ENCODE measurements around the gene ZNF83.
"Not testable (repeated sequence)": the region's sequence is repeated elsewhere in the genome, so short reads cannot be mapped to it uniquely, and the experiment has no call there.

ZNF83 gene

DNA sequence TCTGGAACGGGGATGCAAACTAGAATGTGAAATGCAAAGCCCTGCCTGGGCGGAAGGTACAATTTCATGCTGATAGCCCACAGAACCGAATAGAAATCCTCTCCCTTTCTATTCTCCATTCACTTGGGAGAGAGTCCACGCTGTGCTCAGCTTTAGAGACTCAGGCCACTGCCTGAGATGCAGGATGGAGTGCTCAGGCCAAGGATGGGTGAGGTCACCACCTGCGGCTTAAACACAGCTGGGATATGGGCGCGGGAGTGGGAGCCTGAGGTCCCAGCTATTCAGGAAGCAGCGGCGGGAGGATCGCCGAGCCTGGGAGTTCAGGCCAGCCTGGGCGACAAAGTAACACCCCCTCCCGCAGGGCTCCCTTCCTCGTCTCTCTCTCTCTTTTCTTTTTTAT is 446 bp upstream of the ZNF83 start:
- no peak for DNase-seq

DNA sequence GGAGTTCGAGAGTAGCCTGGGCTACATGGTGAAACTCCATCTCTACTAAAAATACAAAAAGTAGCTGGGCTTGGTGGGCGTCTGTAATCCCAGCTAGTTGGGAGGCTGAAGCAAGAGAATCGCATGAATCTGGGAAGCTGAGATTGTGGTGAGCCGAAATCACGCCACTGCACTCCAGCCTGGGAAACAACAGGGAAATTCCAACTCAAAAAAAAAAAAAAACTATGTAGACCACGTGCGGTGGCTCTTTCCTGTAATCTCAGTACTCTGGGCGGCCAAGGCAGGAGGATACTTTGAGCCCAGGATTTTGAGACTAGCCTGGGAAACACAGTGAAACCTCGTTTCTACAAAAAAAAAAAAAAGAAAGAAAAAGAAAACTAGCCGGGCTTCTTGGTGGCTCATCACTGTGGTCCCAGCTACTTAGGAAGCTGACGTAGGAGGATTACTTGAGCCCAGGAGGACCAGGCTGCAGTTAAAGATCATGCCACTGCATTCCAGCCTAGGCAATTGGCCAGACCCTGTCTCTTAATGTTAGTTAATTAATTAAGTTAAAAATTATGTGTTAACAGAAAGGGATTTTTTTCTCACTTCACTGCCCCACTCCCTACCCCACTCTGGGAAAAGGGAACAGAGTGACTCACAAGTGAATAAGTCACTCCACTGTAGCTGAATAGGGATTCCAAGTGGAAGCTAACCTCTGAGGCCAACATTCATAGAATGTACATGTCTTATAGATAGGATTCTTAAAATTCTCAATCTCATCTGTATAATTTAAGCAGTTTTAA is 2.2 kb downstream of the ZNF83 start:
- DNase-seq, result no peak

DNA sequence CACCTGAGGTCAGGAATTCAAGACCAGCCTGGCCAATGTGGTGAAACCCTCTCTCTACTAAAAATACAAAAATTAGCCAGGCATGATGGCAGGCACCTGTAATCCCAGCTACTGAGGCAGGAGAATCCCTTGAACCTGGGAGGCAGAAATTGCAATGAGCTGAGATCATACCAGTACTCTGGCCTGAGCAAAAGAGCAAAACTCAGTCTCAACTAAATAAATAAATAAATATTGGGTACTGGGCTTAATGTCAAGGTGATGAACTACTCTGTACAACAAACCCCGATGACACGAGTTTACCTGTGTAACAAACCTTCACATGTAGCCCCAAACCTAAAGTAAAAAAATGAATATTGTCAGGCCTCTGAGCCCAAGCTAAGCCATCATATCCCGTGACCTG is 10.7 kb downstream of the ZNF83 start:
- DNase-seq, result not testable (repeated sequence)

DNA sequence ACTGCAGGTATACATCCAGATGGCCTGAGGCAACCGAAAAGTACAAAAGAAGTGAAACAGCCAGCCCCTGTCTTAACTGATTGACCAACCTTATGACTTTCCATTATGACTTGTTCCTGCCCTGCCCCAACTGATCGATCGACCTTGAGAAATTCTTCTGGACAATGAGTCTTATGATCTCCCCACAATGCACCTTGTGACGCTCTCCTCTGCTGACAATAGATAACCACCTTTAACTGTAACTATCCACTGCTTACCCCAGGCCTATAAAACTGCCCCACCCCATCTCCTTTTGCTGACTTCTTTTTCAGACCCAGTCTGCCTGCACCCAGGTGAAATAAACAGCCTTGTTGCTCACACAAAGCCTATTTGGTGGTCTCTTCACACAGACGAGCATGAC is 11.2 kb downstream of the ZNF83 start:
- no peak for DNase-seq

DNA sequence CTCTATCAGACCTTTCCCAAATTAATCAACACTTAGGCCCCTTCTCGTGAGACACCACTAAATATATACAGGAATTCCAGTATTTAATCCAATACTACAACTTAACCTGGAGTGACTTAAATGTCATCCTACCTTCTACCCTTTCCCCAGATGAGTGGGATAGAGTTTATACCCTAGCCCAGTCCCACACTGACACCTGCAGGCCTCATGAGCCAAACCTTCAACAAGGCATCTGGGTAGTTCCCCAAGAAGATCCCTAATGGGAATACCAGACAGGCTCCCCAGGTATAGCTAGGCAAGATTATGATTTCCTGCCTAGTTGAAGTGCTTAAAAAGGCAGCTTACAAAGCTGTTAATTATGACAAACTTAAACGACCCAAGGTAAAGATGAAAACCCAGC is 15.9 kb downstream of the ZNF83 start:
- no peak for DNase-seq

DNA sequence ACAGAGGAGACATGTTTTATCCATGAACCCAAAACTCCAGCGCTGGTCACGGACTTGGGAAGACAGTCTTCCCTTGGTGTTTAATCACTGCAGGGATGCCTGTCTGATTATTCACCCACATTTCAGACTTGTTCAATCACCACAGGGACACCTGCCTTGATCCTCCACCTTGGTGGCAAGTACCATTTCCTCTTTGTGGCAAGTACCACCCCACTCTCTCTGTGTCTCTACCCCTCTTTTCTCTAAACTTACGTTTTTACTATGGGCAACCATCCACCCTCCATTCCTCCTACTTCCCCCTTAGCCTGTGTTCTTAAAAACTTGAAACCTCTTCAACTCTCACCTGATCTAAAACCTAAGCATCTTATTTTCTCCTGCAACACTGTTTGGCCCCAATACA is 16.8 kb downstream of the ZNF83 start:
- DNase-seq, result no peak

DNA sequence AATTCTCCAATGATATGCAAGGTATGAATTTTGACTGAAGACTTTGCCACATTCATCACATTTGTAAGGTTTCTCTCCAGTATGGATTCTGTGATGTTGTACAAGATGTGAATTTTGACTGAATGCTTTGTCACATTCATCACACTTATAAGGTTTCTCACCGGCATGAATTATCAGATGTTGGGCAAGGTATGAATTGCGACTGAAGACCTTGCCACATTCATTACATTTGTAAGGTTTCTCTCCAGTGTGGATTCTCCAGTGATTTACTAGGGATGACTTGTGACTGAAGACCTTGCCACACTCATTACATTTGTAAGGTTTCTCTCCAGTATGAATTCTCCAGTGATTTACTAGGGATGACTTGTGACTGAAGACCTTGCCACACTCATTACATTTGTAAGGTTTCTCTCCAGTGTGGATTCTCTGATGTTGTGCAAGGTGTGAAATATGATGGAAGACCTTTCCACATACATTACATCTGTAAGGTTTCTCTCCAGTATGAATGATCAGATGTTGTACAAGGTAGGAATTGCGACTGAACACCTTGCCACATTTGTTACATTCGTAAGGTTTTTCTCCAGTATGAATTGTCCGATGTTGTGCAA is 24.8 kb downstream of the ZNF83 start:
- DNase-seq, result no peak

DNA sequence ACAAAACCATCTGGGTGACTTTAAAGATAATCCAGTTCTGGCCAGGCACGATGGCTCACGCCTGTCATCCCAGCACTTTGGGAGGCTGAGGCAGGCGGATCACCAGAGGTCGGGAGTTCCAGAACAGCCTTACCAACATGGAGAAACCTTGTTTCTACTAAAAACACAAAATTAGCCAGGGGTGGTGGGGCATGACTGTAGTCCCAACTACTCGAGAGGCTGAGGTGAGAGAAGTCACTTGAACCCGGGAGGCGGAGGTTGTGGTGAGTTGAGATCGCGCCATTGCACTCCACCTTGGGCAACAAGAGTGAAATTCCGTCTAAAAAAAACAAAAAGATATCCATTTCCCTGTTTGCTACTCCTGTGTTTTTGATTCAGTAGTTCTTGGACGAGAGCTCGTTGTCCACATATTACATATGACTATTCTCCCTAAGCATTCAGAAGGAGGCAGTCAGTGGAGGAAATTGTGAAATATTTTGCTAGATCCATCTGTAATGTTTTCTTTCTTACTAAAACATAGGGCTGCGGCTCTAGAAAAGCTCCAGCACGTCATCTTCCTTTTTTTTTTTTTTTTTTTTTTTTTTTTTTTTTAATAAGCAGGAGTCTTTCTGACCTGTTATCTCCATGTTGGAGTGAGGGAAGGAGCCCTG is 34.5 kb downstream of the ZNF83 start:
- DNase-seq, result no peak

DNA sequence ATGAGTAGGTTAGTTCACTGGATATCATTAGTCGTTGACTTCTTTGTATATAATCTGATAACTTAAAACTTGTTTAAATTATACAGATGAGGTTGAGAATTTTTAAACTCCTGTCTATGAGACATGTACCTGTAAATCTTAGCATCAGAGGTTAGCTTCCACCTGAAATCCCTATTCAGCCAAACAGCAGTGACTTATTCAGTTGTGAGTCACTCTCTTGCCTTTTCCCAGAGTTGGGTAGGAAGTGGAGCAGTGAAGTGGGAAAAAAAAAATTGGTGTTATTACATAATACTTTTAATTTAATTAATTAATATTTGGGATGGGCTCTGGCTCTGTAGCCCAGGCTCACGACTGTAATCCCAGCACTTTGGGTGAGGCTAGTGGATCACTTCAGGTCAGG is 35.2 kb downstream of the ZNF83 start:
- DNase-seq, result no peak

DNA sequence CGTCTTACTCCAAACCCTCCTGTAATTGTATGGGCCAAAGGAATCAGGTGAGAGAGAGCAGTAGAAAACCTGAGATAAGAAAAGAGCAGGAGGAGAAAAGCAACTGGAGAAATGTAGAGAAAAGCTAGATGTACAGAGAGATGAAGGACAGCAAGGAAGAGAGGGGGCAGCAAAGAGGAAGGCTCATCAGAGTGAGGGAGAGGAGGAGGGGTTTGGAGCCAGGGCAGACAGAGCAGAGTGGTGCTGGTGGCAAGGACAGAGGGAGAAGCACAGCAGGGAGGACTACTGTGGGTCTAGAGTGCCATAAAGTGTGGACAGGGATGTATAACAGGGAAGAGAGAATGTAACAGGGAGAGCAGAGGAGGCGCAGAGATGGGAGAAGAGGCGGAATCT is 36.2 kb downstream of the ZNF83 start:
- DNase-seq, result not testable (repeated sequence)

DNA sequence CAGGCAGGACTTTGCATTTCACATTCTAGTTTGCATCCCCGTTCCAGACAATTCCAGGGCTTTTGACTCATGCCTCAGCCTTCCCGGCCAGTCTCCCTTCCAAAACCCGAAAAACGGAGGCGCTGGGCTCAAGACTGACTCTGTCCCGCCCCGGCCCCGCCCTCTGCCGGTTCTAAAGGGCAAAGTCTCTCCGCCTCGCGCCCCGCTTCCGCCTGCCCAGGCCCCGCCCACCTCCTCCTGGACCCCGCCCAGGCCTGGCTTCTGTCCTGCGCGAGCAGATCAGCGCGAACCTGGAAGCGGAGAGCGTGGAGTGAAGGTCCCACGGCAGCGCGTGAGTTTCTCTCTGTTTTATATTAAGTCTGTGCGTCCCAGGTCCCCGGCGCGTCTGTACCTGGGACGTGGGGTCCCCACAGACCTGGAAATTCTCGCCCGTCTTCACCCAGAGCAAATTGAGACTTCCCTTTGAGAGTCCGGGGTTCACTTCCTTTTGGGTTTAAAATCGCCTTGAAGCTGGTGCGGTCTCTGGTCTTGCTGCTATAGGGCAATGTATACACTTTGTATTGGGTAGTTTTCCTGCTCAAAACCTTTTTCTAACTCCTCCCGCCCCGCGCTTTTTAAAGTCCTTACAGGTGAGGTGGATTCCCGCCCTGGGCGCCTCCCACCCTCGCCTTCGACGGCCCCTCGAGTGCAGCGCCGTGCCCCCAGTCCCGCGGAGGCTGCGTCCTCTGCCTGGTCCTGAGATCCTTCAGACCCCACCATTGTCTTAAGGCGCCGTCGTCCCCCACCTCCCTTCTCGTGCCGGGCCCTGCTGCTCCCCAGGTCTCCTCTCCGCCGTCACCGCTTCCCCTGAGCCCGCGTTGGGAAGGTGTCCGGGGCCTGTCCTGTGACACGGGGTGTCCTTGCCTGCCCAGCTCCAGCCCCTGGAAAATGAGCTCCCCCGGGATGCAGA is 36.9 kb downstream of the ZNF83 start:
- peak; percentile 95 for DNase-seq

DNA sequence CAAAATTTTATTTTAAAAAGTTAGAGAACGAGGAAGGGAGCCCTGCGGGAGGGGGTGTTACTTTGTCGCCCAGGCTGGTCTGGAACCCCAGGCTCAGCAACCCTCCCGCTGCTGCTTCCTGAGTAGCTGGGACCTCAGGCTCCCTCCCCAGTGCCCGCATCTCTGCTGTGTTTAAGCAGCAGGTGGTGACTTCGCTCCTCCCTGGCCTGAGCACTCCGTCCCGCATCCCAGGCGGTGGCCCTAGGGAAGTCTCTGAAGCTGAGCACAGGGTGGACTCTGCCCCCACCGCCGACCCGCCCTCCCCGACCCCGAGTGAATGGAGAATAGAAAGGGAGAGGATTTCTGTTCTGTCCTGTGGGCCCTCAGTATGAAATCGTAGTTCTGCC is 37.5 kb downstream of the ZNF83 start:
- no peak for DNase-seq

DNA sequence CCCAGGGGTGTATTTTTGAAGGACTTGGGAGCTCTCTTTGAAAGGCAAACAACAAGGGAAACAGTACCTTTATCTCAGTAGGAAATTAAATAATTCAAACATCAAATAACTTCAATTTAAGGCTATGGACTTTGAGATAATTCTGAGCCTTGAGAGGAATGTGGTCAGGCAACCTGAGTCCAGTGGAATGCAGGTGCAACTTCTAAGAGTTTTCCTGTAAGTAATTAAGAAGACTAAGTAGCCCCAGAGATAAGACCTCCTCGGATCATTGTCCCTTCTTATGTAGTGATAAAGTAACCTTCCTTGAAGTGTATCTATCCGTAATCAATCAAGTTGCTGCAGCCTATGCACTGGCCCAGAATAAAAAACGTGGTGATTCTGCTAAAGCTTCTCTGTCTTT is 38.9 kb downstream of the ZNF83 start:
- no peak for DNase-seq

DNA sequence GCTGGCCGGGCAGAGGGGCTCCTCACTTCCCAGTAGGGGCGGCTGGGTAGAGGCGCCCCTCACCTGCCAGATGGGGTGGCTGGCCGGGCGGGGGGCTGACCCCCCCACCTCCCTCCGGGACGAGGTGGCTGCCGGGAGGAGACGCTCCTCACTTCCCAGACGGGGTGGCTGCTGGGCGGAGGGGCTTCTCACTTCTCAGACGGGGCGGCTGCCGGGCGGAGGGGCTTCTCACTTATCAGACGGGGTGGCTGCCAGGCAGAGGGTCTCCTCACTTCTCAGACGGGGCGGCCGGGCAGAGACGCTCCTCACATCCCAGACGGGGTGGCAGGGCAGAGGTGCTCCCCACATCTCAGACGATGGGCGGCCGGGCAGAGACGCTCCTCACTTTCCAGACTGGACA is 44.7 kb downstream of the ZNF83 start:
- DNase-seq, result not testable (repeated sequence)

DNA sequence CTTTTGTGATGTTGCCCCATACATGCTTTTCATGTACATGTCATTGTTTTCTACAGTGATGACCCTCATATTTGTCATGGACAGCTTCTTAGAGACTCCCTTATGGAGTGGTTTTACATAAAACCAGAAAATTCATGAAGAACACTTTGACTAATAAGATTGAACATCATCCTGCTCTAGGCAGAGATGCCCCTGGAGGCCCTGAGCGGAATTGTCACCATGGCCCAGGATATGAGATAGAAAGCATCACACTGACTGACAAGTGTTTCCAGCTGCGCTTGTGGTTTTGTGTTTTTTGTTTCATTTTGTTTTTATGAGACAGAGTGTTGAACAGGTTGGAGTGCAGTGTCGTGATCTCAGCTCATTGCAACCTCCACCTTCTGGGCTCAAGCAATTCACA is 45.9 kb downstream of the ZNF83 start:
- DNase-seq, result no peak

DNA sequence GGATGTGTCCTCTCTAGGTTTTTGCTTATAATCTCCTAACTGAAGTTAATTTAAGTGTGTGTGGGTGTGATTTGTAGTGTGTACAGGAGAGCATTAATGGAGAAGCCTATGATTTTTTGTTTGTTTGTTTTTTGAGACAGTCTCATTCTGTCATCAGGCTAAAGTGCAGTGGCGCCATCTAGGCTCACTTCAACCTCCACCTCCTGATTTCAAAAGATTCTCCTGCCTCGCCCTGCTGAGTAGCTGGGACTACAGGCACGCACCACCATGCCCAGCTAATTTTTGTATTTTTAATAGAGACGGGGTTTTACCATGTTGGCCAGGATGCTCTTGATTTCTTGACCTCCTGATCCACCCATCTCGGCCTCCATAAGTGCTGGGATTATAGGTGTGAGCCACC is 47.4 kb downstream of the ZNF83 start:
- no peak for DNase-seq

DNA sequence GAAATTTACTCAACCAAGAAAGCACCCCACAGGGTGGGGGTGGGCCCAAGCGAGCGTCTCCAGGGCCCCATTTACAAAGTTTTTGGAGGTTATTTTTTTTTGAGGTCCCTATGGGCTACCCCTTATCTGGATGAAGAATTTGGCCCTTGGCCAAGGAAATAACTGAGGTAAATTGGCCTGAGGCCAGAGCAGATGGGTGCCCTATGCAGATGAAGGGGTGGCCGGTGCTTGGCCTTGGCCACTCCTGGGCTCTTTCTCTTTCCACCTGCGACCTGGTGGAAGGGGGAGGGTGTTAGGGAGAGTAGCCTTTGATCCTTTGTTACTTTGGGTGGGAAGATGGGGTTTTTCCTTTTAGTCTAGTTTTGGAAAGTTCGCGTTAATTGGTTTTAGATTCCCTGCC is 52.6 kb downstream of the ZNF83 start:
- DNase-seq, result no peak

DNA sequence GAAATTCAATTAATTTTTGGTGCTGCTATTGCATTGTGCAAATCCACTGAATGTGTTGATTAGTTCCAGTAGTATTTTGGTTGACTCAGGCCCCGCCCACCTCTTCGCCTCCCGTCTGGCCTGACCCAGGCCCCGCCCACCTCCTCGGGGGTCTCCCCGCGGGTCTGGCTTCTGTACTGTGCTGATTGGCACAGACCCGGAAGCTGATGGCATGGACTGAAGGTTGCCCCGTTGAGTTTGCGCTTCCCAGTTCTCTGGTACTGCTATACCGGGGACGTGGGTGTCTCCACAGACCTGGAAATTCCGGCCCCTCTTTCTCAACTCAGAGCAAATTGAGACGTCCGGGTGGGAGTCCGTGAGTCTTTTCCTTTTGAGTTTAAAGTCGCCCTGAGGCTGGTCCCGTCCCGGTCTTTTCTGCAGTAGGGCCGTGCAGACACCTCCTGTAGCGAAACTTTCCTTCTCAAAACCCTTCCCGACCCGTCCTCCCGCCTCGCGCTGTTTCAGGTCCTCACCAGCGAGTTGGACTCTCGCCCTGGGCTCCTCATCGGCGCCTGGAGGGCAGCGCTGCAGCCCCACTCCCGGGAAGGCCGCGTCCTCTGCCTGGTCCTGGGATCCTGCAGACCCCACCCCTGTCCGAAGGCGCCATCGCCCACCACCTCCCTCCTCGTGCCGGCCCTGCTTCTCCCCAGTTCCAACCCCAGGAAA is 53.3 kb downstream of the ZNF83 start:
- DNase-seq, result peak; percentile 64

DNA sequence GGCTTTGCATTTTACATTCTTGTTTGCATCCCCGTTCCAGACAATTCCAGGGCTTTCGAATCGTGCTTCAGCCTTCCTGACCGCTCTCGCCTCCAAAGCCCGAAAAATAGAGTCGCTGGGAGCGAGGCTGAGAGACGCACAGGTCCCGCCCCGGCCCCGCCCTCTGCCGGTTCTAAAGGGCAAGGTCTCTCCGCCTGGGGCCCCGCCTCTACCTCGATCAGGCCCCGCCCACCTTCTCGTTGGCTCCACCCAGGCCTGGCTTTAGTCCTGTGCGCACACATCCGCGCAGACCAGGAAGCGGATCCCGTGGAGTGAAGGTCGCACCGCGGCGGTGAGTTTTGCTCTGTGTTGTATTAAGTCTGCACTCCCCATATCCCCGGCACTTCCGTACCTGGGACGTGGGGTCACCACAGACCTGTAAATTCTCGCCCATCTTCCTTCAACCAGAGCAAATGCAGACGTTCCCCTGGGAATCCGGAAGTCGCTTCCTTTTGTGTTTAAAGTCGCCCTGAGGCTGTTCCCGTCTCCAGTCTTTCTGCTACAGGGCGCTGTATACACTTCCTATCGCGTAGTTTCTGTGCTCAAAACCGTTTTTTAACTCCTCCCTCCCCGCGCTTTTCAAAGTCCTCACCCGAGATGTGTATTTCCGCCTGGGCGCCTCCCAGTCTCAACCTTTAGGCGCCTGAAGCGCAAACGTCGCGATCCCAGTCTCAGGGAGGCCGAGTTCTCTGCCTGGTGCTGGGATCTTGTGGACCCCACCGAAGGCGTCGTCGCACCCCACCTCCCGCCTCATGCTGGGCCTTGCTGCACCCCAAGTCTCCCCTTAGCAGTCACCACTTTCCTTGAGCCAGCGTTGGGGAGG is 67.9 kb downstream of the ZNF83 start, which contains the start of gene ZNF701:
Gene ZNF701, plus strand, starts transcription at position 288 of the 862 bp plus-strand sequence. CDS start 3,861 bp downstream, outside the sequence.
- peak; percentile 98 for DNase-seq

DNA sequence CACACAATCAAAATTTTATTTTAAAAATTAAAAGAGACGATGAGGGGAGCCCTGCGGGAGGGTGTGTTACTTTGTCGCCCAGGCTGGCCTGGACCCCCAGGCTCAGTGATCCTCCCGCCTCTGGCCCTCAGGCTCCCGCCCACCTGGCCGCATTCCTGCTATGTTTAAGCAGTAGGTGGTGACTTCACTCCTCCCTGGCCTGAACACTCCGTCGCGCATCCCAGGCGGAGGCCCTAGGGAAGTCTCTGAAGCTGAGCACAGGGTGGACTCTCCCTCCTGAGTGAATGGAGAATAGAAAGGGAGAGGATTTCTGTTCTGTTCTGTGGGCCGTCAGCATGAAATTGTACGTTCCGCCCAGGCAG is 68.5 kb downstream of the ZNF83 start:
- peak; percentile 83 for DNase-seq

DNA sequence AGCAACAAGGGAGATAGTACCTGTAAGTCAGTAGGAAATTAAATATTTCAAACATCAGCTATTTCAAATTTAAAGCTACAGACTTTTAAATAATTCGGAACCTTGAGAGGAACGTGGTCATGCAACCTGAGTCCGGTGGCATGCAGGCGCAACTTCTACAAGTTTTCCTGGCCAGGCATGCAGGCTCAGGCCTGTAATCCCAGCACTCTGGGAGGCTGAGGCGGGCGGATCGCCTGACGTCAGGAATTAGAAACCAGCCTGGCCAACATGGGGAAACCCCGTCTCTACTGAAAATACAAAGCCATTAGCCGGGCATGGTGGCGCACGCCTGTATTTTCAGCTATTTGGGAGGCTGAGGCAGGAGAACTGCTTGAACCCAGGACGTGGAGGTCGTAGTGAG is 70.2 kb downstream of the ZNF83 start:
- DNase-seq, result no peak

Measured in right hindlimb (tissue), 1 donor.